ENCODE measurements around the gene CASTOR2.
A peak's percentile ranks its signal among the peaks of the same experiment; 100 is the strongest.
"Not testable (repeated sequence)": the region's sequence is repeated elsewhere in the genome, so short reads cannot be mapped to it uniquely, and the experiment has no call there.

Gene CASTOR2

DNA sequence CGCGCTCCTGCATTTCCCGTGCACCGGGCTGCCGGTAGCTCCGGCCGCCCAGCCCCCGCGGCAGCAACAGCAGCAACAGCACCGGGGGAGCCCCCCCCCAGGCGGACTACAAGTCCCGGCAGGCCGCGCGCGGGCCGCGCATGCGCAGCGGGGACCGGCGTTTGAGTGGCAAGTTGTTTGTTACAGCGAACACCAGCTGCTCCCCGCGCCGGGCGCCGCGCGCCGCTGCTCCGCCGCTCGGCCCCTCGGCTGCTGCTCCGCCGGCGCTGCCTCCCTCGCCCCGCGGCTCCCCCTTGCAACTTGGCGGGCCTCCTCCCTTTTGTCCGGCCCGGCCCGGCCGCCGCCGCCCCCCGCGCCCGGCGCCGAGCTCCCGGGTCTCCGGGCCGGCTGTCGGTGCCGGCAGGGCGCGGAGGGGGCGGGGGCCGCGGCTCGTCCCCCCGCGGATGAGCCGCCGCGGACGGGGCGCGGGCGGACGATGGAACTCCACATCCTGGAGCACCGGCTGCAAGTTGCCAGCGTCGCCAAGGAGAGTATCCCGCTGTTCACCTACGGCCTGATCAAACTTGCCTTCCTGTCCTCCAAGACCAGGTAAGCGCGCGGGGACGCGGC is at the start of gene CASTOR2:
Gene CASTOR2, plus strand, starts transcription at position 195 of the 609 bp plus-strand sequence. Its CDS starts 281 bp downstream, at position 476.
- not testable (repeated sequence) for H3K27ac ChIP-seq; DNase-seq (ENCODE audit: low spot score)
- H3K4me3 ChIP-seq: peak within 1 kb of the TSS; percentile 54

GRCh38 chr7:74922321-74922890 is 42.1 kb upstream of the CASTOR2 start:
- DNase-seq (ENCODE audit: low spot score): not testable (repeated sequence)

DNA sequence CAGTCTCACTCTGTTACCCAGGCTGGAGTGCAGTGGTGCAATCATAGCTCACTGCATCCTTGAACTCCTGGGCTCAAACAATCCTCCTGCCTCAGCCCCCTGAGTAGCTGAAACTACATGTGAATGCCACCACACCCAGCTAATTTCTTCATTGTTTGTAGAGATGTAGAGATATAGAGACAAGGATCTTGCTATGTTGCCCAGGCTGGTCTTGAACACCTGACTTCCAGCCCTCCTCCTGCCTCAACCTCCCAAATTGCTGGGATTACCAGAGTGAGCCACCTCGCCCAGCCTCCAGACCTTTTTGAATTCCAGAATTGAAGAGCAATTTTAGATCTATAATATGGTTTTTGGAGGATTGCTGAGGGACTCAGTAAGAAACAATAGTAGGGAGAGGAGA is 40.9 kb upstream of the CASTOR2 start:
- not testable (repeated sequence) for H3K27ac ChIP-seq; H3K4me3 ChIP-seq; DNase-seq (ENCODE audit: low spot score)

More at GRCh38 chr7:74922321-74922890, 42.1 kb upstream of the CASTOR2 start:
- H3K27ac ChIP-seq, H3K4me3 ChIP-seq: not testable (repeated sequence)

GRCh38 chr7:74926968-74927367 is 37.5 kb upstream of the CASTOR2 start:
- H3K27ac ChIP-seq; DNase-seq (ENCODE audit: low spot score); H3K4me3 ChIP-seq: not testable (repeated sequence)

GRCh38 chr7:74931563-74932328 is 32.8 kb upstream of the CASTOR2 start:
- H3K4me3 ChIP-seq; DNase-seq (ENCODE audit: low spot score); H3K27ac ChIP-seq: not testable (repeated sequence)

DNA sequence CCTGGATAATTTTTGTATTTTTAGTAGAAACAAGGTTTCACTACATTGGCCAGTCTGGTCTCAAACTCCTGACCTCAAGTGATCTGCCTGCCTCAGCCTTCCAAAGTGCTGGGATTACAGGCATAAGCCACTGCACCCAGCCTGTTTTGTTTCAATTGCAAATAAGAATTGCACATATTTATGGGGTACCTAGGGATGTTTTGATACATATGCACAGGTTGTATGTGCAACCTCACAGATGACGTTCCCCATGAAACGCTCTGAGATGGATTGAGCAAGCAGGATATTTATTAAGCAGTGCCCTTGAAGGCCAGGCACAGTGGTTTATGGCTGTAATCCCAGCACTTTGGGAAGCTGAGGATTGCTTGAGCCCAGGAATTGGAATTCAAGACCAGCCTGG is 25.1 kb upstream of the CASTOR2 start:
- not testable (repeated sequence) for H3K27ac ChIP-seq; H3K4me3 ChIP-seq; DNase-seq (ENCODE audit: low spot score)

GRCh38 chr7:74941302-74942069 is 23.0 kb upstream of the CASTOR2 start:
- DNase-seq (ENCODE audit: low spot score): not testable (repeated sequence)

GRCh38 chr7:74943923-74944322 is 20.6 kb upstream of the CASTOR2 start:
- not testable (repeated sequence) for H3K27ac ChIP-seq, H3K4me3 ChIP-seq
- DNase-seq (ENCODE audit: low spot score): peak; percentile 12

More at GRCh38 chr7:74941302-74942069, 23.0 kb upstream of the CASTOR2 start:
- not testable (repeated sequence) for H3K4me3 ChIP-seq, H3K27ac ChIP-seq

- not testable (repeated sequence) for DNase-seq (ENCODE audit: low spot score); H3K4me3 ChIP-seq; H3K27ac ChIP-seq
Measured at GRCh38 chr7:74947741-74948140, 16.8 kb upstream of the CASTOR2 start.

- H3K4me3 ChIP-seq: not testable (repeated sequence)
Measured at GRCh38 chr7:74953774-74954173, 10.7 kb upstream of the CASTOR2 start.

GRCh38 chr7:74958328-74958727 is 6.2 kb upstream of the CASTOR2 start:
- not testable (repeated sequence) for H3K4me3 ChIP-seq; DNase-seq (ENCODE audit: low spot score); H3K27ac ChIP-seq

More at GRCh38 chr7:74953774-74954173, 10.7 kb upstream of the CASTOR2 start:
- not testable (repeated sequence) for H3K27ac ChIP-seq; DNase-seq (ENCODE audit: low spot score)

- not testable (repeated sequence) for DNase-seq (ENCODE audit: low spot score); H3K27ac ChIP-seq
- H3K4me3 ChIP-seq: peak overlapping the region; percentile 54
Measured at GRCh38 chr7:74963704-74964510, 598 bp upstream of the CASTOR2 start.

DNA sequence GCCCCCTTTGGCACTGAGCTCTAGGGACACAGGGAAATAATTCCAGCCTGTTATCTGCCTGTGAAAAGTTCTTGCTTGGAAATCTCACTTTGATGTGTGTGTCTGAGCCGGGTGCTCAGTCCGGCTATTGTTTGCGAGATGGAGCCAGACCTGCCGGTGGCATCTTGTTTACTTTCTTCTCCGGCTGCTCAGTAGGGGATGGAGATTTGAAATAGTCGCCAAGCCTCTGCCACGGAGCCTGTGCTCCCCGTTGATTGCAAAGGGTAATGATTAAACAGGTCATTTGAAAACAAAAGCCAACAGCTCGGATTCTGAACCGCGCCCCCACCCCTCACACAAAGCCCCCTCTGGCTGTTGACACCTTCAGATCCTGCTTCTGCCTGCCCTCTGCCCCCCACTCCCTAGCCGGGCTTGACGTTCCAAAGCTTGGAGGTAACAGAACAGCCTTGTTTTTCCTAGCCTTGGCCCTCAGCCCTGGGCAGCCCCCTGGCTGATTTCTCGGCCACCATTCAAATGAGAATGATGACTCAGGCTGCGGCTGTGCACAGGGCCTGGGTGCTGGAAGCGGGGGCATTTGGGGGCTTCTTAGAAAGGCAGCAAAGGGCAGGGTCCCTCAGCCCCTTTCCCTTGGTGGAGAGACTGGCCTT is 1.8 kb downstream of the CASTOR2 start:
- H3K27ac ChIP-seq; DNase-seq (ENCODE audit: low spot score); H3K4me3 ChIP-seq: not testable (repeated sequence)

DNA sequence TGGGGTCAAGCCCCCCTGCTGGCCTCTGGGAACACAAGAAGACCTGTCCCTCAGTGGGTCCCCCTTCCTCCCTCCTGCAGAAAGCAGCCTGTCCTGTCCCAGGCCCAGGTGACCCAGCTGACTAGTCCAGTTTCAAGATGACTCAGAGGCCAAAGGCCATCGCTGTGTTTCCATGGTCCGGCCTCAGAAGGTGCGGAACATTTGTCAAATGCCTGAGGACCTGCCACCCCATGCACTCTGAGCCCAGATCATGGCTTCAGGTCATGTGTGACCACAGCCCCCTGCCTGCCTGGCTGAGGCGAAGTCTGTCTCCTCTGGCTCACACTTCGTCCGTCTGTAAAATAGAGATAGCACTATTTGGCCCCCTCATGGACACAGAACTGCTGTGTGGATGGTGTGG is 2.4 kb downstream of the CASTOR2 start:
- not testable (repeated sequence) for H3K4me3 ChIP-seq; H3K27ac ChIP-seq; DNase-seq (ENCODE audit: low spot score)

DNA sequence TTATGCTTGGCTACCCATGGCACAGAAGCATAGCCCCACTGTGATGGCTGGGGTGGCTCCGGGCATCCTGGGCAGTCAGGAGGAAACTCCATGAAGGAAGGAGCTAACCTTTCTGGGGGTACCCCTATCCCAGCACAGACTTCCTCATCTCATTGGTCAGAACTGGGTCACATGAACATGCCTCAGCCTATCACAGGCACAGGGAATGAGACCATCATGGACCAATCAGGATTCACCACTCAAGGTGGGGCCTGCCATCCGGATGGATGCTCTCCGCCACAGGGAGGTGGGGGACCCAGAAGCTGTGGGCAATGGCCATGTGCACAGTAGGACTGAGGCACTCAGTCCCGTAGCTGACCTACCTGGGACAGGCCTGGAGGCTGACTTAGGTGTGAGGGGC is 6.9 kb downstream of the CASTOR2 start:
- not testable (repeated sequence) for DNase-seq (ENCODE audit: low spot score); H3K4me3 ChIP-seq; H3K27ac ChIP-seq

- DNase-seq (ENCODE audit: low spot score); H3K27ac ChIP-seq; H3K4me3 ChIP-seq: not testable (repeated sequence)
Measured at GRCh38 chr7:74972377-74972776, 7.9 kb downstream of the CASTOR2 start.

GRCh38 chr7:74975959-74976358 is 11.5 kb downstream of the CASTOR2 start:
- not testable (repeated sequence) for H3K4me3 ChIP-seq; H3K27ac ChIP-seq; DNase-seq (ENCODE audit: low spot score)

DNA sequence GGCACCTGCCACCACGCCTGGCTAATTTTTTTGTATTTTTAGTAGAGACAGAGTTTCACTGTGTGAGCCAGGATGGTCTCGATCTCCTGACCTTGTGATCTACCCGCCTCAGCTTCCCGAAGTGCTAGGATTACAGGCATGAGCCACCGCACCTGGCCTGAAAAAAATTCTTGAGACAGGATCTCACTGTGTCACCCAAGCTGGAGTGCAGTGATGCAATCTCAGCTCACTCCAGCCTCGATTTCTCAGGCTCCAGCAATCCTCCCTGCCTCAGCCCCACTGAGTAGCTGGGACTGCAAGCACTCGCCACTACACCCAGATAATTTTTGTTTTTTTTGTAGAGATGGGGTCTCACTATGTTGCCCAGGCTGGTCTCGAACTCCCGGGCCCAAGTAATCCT is 13.0 kb downstream of the CASTOR2 start:
- not testable (repeated sequence) for H3K4me3 ChIP-seq; H3K27ac ChIP-seq; DNase-seq (ENCODE audit: low spot score)

Measured in coronary artery (tissue), 2 donors.